ENCODE data around the gene BAIAP3. TPM values are rescaled to one million over a fixed set of nuclear protein-coding genes. Genes with fewer than 3 reads are reported as not detected.
"Not testable (repeated sequence)": the region's sequence is repeated elsewhere in the genome, so short reads cannot be mapped to it uniquely, and the experiment has no call there.

The BAIAP3 gene
- polyA plus RNA-seq, 3 donors = 3.3 to 5.1 (median 5.1) TPM

DNA sequence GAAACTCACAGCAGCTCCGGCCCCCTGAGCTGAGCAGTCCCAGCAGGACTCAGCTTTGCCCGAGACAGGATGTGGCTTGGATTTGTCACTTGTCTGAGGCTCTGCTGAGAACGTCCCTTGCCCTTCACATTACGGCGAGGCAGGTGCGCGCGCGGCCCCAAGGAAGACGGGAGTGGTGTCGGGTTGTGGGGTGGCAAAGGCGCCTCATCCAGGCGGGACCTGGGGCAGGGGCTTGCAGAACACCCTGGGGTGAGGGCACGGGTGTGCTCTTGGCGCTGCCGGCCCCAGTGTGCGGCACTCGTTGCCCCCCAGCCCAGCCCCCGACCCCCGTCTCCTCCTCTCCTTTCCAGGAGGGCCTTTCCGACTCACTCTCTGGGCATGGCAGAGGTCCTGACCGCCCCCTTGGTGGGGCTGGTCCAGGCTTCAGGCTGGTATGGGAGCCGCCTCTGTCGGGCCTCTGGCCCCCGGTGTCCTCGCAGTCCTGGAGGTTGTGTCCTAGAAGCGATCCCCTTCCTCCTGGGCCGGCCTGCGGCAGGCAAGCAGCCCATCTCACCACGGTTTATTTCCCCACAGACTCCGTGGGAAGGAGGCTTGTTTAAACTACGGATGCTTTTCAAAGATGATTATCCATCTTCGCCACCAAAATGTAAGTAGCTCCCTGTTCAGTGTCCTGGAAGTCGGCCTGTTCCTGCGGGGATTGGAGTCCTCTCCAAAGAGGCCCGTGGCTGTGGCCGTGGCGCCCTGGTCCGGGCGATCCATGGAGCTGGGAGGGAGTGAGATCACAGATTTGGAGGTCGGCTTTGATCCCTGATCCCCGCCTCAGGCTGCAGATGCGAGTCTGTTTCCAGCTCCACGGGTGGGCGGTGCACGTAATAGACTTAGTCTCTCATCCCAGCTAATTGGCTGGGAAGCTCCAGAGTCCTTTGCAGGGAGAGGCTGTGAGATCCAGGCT, 18.1 kb upstream of the BAIAP3 start:
- no peak for DNase-seq (ENCODE audit: low read depth in 3 of 3, low spot score in 2 of 3)

DNA sequence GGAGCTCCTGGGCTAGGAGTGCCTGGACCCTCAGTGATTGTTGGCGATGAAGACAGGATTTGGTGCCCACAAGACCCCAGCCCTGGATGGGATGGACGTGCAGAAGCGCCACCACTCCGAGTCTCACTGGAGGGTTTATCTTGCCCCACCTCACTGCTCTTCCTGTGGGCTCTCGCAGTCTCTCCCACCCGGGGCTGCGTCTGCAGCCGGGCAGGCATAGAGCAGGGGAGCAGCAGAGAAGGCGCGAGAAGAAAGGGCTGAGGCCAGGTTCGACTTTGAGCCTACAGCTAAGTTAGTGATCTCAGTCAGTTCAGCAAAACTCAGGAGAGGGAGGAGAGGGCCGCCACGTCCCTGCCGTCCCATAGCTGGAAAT, 17.4 kb upstream of the BAIAP3 start:
- no peak for DNase-seq (ENCODE audit: low read depth in 3 of 3, low spot score in 2 of 3)

DNA sequence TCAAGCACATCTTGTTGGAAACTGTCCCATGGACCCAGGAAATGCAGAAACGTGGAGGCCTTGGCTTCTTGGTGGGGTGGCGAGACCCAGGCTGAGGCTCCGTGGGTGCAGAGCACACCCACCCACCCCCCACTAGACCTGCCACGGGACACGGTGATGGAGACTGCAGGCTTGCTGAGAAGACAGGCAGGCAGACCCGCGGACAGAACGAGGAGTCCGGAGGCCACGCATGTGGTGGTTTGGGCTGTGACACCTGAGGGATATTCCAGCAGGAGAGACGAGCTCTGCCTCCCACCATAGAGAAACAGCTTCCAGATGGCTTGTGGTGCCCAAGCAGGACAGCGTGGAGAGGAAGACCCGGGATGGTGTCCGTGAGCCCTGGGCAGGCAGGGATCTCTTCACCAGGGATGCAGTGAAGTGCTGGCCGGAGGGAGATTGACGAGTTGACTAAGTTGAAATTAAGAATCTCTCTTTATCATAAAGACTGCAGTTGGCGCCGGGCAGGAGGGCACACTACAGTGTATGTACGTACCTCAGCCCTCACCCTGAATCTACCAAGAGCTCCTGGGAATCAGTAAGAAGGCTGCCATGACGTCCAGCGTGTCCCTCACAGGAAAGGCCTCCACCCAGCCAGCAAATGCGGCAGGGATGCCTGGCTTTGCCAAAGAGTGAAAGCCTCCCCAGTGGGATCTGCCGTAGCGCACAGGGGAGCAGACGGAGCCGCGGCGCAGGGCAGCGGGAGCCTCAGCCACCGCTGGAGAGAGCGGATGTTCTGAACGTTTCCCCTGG, 15.8 kb upstream of the BAIAP3 start:
- no peak for DNase-seq (ENCODE audit: low read depth in 3 of 3, low spot score in 2 of 3)

DNA sequence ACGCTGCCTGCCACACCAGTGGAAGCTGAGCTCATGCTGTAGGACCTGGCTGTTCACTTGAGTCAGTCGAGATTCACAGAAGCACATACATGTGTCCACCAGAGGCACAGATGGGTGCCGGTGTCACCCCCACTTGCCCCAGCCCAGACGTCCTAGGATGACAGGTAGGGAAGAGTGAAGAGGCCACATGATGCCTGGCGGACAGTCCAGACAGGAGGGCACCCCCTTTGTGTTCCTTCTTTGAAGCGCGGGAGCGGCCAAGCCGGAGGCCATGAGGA, 15.2 kb upstream of the BAIAP3 start:
- DNase-seq (ENCODE audit: low read depth in 3 of 3, low spot score in 2 of 3) = no peak

DNA sequence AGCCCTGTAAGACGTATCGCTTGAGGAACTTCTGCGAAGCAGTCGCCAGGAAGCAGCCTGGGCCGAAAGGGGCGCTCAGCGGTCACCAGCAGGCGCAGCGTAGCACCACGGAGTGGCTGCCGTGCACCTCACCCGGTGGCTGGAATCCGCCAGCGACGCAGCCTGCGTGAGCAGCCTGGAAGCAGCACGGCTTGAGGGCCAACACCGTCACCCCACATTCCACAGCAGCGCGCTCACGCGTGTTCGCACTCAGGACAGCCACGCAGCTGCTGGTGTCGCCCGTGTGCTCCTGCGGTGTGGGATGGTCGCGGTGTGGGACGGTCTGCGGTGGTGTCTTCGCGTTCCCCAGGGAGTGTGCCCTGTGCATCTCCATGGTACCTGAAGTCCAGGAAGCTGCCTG, 14.4 kb upstream of the BAIAP3 start:
- DNase-seq (ENCODE audit: low read depth in 3 of 3, low spot score in 2 of 3) = no peak

DNA sequence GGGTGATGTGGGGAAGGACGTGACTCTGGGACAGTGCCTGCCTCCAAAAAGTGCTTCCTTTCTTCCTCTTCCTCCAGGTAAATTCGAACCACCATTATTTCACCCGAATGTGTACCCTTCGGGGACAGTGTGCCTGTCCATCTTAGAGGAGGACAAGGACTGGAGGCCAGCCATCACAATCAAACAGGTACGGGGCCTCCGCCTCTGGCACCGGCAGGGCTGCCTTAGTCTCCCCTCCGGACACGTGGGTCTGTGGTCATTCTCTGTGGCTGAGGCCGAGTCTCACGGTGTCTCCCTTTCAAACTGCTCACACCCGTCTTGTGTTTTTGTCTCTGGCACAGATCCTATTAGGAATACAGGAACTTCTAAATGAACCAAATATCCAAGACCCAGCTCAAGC, 13.3 kb upstream of the BAIAP3 start:
- DNase-seq (ENCODE audit: low read depth in 3 of 3, low spot score in 2 of 3) = no peak

DNA sequence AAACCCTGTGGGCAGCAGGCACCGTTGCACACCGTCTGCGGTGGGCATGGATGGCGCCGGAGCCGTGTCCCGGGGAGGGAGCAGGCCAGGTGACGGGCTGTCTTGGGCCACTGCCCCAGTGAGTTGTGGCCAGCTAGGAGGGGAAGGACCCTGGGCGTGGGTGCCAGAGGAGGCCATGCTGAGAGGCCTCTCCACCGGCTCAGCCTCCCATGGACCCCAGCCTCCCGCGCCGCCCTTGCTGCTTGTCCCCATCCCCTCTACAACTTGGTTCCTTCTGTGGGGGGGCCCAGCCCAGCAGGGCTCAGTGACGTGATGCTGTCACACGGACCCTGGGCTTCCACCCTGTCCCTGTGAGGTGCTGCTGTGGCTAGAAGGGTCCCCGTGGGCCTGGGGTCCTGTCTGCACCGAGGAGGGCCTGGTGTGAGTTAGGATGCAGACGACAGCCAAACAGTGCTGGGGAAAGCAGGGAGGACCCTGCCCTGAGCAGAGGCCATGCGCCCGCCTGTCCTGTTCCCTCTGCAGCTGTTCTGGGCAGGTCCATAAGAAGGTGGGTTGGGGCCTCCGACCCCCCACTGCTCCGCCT, 12.7 kb upstream of the BAIAP3 start:
- DNase-seq (ENCODE audit: low read depth in 3 of 3, low spot score in 2 of 3) = no peak

DNA sequence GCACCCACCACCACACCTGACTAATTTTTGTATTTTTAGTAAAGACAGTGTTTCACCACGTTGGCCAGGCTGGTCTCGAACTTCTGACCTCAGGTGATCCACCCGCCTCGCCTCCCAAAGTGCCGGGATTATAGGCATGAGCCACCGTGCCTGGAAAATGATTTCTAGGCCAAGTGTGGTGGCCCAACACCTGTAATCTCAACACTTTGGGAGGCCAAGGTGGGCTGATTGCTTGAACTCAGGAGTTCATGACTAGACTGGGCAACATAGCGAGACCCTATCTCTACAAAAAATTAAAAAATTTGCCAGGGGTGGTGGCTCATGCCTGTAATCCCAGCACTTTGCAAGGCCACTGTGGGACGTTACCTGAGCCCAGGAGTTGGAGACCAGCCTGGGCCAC, 11.0 kb upstream of the BAIAP3 start:
- no peak for DNase-seq (ENCODE audit: low read depth in 3 of 3, low spot score in 2 of 3)

DNA sequence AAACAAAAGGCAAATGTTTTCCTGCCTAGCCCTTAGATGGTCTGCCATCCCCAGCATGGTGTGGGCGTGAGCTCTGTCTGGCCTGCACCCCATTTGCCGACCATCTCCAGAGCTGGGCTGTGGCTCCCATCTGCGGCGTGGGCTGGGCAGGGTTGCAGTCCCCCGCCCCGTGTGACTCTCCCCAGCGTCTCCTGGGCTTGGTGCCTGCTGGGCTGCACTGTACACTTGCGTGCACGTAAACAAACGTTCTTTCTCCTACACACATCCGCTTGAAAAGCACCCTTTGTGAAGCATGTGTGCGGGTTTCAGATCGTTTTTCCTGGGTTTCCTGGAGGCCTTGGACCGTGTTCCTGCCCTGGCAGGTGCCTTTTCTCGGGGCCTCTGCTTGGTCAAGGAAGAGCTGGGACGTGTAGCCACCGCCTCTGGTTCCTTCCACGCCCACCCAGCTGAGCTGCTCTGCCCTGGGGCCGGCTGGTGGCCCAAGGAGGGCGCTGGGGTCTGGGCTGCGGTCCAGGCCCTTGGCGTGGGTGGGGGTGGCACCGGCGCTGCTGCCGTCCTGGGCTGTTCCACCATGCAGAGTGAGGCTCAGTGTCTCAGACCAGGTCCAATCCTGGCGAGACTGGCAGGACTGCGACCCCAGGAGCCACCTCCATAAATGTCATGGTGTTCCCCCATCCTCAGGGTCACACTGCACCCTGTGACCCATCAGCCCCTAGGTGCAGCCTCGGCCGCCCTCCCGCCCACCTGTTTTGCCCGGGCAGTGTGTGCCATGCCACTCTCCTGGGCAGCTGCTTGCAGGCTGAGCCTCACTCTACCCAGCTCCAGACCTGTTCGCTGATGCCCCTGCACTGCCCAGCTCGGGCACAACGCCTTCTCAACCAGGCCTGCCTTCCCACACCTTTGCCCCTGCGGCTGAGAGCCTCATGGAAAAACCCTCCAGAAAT, 9.9 kb upstream of the BAIAP3 start:
- no peak for DNase-seq (ENCODE audit: low read depth in 3 of 3, low spot score in 2 of 3)

DNA sequence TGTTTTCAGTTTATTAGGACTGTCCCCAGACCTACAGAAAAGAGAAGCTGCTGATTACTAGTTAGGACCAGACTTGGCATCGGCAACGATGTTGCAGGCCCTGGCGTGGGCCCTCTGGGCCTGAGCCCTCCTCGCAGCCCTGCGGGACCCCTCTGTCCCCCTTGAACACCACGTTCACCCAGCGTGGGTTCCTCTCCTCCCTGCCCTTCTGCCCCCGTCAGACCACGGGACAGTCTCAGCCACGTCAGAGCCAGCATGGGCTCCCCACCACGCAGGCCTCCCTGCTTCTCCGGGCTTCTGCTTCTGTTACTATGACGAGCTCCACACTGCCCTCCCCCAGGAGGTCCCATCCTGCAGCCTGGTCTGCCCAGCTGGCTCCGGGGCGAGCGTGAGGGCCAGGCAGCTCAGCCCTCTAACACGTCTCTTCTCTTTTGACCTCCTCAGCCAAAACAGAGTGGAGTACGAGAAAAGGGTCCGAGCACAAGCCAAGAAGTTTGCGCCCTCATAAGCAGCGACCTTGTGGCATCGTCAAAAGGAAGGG, 9.1 kb upstream of the BAIAP3 start:
- no peak for DNase-seq (ENCODE audit: low read depth in 3 of 3, low spot score in 2 of 3)

DNA sequence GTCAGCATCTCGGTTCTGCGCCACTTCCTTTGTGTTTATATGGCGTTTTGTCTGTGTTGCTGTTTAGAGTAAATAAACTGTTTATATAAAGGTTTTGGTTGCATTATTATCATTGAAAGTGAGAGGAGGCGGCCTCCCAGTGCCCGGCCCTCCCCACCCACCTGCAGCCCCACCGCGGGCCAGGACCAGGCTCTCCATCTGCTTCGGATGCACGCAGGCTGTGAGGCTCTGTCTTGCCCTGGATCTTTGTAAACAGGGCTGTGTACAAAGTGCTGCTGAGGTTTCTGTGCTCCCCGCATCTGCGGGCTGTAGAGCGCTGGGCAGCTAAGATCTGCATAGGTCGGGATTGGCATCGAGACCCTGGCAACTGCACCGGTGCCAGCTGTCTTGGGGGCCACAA, 8.2 kb upstream of the BAIAP3 start:
- DNase-seq (ENCODE audit: low read depth in 3 of 3, low spot score in 2 of 3) = no peak

DNA sequence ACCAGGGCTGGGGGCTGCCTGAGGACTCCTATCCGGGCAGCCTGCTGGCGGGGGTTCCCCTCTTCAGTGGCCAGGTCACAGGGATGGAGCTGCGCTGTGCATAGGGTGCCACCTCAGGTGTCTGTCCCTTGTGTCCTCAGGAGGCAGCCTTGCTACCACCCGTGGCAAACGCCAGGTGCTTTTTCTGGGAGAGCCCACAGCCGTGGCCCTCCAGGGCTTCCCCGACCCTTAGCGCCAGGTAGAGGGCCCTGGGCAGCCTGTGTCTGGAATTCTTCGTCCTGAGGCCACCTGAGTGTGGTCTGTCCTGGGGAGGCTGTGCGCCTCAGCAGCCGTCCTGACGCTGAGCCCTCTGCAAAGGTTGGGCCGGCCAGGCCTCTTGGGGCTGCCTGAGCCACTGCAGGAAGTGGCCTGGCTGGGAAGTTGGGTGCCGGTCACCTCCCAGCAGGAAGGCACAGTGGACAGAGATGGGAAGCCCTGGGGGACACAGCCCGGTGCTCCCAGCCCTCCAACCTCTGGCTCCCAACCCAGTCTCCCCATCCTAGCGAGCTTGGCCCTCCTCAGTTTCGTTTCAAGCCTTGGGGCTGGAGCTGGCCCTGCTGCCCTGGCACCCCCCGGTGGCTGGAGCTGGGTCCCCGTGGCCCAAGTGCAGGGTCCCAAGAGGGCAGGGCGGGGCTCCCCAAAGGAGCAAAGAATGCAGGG, 7.6 kb upstream of the BAIAP3 start:
- DNase-seq (ENCODE audit: low read depth in 3 of 3, low spot score in 2 of 3) = no peak

DNA sequence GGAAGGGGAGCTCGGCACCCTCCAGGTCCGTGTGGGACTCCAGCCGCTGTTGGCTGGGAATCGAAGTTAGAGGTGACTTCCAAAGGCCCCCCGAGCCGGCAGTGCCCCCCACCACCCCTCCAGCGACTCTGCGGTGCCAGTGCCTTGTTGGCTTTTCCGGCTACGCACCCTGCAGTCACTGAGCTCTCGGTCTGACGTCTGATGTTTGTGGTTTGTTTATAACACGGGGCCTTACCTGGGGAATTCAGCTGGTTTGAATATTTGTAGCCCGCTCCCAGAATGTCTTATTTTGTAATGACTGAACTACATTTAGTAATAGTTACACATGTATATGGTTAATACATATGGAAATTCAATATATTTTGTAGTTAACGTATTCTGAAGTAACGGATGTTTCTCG, 7.1 kb upstream of the BAIAP3 start:
- no peak for DNase-seq (ENCODE audit: low read depth in 3 of 3, low spot score in 2 of 3)

DNA sequence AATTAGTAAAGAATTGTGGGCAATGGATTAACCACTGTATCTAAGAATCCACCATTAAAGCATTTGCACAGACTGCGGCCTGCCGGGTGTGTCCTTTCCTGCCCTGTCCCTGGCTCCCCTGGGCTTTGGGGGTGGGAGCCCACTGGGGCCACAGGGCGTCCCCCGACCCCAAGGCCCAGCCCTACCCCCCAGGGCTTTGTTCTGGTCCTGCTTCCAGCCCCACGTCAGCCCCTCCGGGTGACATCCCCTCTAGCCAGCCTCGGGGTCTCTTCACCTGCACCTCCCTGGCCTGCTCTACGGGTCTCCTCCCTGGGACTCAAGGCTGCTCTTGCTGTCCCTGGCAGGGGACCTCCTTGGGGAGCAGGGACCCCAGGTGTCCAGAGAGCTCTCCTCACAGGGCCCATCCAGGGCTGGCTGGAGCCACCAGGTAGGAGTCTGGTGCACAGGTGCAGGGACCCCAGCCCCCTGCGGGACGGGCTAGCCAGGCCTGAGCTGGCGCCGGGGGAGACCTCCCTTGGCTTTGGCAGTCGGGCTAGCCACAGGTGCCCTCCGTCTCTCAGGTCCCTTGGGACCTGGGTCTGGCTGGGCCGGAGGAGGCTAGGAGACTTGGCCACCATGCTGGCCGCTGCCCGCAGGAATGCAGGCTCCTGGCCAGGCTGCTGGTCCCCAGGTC, 6.4 kb upstream of the BAIAP3 start:
- DNase-seq (ENCODE audit: low read depth in 3 of 3, low spot score in 2 of 3) = no peak

DNA sequence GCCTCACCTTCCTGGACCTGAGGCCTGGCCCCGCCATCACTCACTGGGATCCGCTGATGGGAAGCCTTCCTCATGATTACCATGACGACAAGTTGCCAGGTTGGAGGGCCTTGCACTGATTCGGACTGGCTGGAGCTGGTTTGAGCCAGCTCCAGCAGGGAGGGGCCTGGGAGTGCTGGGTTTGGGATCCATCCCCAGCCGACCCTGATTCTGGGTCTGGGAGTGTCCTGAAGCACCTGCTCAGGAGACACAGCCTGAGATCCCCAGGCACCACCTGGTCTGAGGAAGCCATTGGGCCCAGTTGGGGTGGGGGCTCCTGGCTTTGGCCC, 5.9 kb upstream of the BAIAP3 start:
- DNase-seq (ENCODE audit: low read depth in 3 of 3, low spot score in 2 of 3) = no peak

DNA sequence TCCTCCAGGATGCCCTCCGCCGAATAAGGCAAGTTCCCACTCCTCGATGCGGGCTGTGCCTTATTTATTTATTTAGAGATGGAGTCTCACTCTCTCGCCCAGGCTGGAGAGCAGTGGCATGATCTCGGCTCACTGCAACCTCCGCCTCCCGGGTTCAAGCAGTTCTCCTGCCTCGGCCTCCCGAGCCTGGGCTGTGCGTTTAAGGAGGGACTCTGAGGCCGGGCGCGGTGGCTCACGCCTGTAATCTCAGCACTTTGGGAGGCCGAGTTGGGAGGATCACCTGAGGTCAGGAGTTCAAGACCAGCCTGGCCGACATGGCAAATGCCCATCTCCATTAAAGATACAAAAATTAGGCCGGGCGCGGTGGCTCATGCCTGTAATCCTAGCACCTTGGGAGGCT, 5.3 kb upstream of the BAIAP3 start:
- DNase-seq (ENCODE audit: low read depth in 3 of 3, low spot score in 2 of 3) = not testable (repeated sequence)

DNA sequence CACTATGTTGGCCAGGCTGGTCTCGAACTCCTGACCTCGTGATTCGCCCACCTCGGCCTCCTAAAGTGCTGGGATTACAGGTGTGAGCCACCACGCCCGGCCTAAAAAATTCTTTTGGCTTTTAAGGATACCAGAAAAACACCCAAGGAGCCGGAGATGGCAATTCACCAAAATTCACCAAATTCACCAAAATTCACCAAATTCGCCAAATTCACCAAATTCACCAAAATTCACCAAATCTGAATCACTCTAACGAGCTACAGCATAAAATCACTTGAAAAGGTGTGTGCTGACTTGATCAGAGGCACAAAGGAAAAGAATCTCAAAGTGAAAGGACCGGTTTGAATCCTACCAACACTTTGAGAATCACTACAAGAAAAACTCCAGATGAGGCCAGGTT, 4.5 kb upstream of the BAIAP3 start:
- DNase-seq (ENCODE audit: low read depth in 3 of 3, low spot score in 2 of 3) = not testable (repeated sequence)

DNA sequence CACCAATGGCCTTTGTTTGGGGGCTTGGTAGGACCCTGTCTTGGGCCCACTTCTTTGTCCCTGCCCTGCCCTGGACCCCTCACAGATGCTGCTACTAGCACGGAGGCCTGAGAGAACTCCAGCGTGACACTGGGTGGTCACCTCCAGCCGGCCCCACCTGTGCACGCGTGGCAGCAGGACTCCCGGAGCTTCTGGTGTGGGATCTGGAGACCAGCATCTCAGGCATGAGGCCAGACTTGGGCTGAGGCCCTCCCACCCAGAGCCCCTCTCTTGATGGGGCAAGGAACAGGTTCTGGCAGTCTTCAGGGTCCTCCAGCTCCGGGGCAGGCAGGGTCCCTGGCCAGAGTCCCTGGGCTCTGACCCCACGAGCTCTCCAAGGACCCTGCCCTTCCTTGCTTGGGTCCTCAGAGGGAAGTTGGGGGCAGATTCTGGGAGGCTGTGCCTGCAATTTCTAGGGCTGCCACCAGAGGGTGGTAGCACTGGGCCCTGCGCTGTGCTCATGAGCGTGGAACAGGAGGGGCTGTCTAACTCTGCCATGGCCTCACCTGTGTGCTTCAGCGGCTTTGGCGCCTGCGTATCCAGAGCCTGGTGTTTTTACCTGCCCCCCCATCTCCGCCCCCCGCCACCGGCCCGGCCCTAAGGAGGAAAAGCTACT, 3.1 kb upstream of the BAIAP3 start:
- no peak for DNase-seq (ENCODE audit: low read depth in 3 of 3, low spot score in 2 of 3)

All from right renal cortex interstitium (tissue), 3 donors.